HG02571 (cell line): Measurements from ENCODE around the gene SLC25A2.
"Not testable (repeated sequence)": the region's sequence is repeated elsewhere in the genome, so short reads cannot be mapped to it uniquely, and the experiment has no call there.

ENCODE experiments used
- ATAC-seq: cut with Tn5 transposase; IDR thresholded peaks from one replicate; pipeline ENCODE4 v1.9.1; 2021; ENCODE audit warnings: mild to moderate bottlenecking, moderate library complexity; ENCODE audit not compliant: unreplicated experiment

The SLC25A2 gene

DNA sequence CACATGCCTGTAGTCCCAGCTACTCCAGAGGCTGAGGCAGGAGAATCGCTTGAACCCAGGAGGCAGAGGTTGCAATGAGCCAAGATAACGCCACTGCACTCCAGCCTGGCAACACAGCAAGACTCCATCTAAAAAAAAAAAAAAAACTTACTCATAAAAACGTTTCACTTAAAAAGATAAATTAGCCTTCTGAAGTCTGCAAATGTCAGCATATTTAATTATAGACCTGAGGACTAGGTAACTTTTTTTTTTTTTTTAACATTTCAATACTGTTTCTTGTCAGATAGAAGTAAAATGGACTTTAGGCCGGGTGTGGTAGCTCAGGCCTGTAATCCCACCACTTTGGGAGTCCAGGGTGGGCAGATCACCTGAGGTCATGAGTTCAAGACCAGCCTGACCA, 13.1 kb upstream of the SLC25A2 start:
- ATAC-seq = not testable (repeated sequence)

GRCh38 chr5:141313711-141314110, 9.9 kb upstream of the SLC25A2 start:
- no peak for ATAC-seq

DNA sequence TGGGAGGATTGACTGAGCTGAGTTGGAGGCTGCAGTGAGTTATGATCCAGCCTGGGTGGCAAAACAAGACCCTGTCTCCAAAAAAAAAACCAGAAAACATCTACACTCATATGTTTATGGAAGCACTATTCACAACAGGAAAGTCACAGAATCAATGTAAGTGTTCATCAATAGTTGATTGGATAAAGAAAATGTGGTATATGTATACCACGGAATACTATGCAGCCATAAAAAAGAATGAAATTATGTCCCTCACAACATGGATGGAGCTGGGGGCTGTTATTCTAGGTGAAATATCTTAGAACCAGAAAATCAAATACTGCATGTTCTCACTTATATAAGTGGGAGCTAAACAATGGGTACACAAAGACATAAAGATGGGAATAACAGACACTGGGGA, 2.8 kb upstream of the SLC25A2 start:
- no peak for ATAC-seq

GRCh38 chr5:141298376-141298775, 5.5 kb downstream of the SLC25A2 start:
- ATAC-seq = no peak

- no peak for ATAC-seq
These were observed 30.9 kb downstream of the SLC25A2 start for GRCh38 chr5:141272906-141273305.

- no peak for ATAC-seq
These were observed 34.7 kb downstream of the SLC25A2 start for GRCh38 chr5:141269195-141269594.

DNA sequence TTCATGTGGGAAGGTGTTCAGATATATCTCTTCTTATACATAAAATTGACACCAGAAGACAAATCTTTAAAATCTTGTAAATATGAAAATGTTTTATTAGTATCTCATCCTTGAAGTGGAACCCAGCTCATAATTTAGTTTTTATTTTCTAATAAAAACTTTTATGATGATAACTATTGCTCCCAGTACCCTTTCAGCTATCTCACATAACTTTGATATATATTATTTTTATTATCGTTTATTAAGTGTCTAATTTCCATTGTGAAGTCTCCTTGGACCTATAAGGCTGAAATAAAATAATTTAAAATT, 42.7 kb downstream of the SLC25A2 start:
- ATAC-seq = no peak

GRCh38 chr5:141260458-141261237, 43.2 kb downstream of the SLC25A2 start:
- ATAC-seq = no peak

DNA sequence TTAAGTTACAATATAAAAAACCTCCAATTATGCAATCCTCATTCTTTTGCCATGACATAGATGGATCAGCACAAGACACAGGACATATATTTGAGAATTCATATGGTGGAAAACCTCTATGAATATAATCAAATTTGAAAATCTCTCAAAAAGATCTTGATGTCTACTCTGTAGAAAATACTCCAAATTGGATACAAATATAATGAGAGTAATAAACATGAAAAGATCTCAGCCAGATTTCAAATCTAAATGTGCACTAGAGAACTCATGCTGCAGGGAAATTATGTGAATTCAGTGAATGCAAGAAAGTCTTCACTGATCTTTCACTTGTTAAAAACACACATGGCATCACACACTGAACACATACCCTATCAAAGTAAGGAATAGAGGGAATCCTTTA, 44.9 kb downstream of the SLC25A2 start:
- ATAC-seq = no peak

- ATAC-seq = no peak
These were observed 45.4 kb downstream of the SLC25A2 start for GRCh38 chr5:141258464-141258863.
